Keratinocyte (primary cell): ENCODE results near the gene ATAD2B. TPM values are rescaled to one million over a fixed set of nuclear protein-coding genes. Genes with fewer than 3 reads are reported as not detected.

ENCODE experiments used
- DNase-seq: peaks from one replicate; pipeline ENCODE4 v3.0.0-alpha.2; 2011; ENCODE audit warnings: low read depth, missing footprints, low spot score
- FAIRE-seq: peaks from 2 replicates; lab custom pipeline; 2011; peaks lifted over from hg19 to GRCh38; lab: Jason Lieb, UNC
- H2AFZ ChIP-seq: 2 replicates; pipeline ENCODE4 v1.6.0; 2012; ENCODE audit warnings: low read length, control low read depth, inconsistent platforms; ENCODE audit not compliant: control insufficient read depth
- H3K27ac ChIP-seq: 2 replicates; pipeline ENCODE4 v1.5.1; 2011; ENCODE audit warnings: low read length; ENCODE audit not compliant: control insufficient read depth, insufficient read depth
- H3K27me3 ChIP-seq: 3 replicates; pipeline ENCODE4 v1.6.0; 2011; ENCODE audit warnings: low read length; ENCODE audit not compliant: control insufficient read depth, insufficient read depth; ENCODE audit errors: extremely low read depth
- H3K36me3 ChIP-seq, 2 experiments: 2 replicates in 1 of 2; 3 replicates in 1 of 2; pipeline ENCODE4 v1.5.1; 2011; ENCODE audit warnings: low read length in 2 of 2, mild to moderate bottlenecking in 1 of 2; ENCODE audit not compliant: control insufficient read depth in 2 of 2, insufficient read depth in 2 of 2; ENCODE audit errors: extremely low read depth in 1 of 2
- H3K4me1 ChIP-seq: 3 replicates; pipeline ENCODE4 v1.5.1; 2011; ENCODE audit warnings: low read length; ENCODE audit not compliant: control insufficient read depth, insufficient read depth; ENCODE audit errors: extremely low read depth
- H3K4me2 ChIP-seq: 3 replicates; pipeline ENCODE4 v1.6.0; 2011; ENCODE audit warnings: low read depth, low read length; ENCODE audit not compliant: control insufficient read depth, insufficient read depth; ENCODE audit errors: extremely low read depth
- H3K4me3 ChIP-seq, 3 experiments: fragments of 200-600 bp in 1 of 3; sonication (generic) in 1 of 3; 2 replicates in 2 of 3; 3 replicates in 1 of 3; pipeline ENCODE4 v1.5.1; 2011 to 2016; ENCODE audit warnings: low read length in 3 of 3, mild to moderate bottlenecking in 3 of 3, control low read depth in 2 of 3, inconsistent platforms in 1 of 3, low read depth in 1 of 3, mixed read lengths in 1 of 3, mixed run types in 1 of 3, moderate library complexity in 1 of 3; ENCODE audit not compliant: control insufficient read depth in 2 of 3, insufficient read depth in 2 of 3; ENCODE audit errors: extremely low read depth in 1 of 3
- H3K79me2 ChIP-seq: 2 replicates; pipeline ENCODE4 v1.6.0; 2012; ENCODE audit warnings: low read length; ENCODE audit not compliant: control insufficient read depth, insufficient read depth
- H3K9ac ChIP-seq: 3 replicates; pipeline ENCODE4 v1.6.0; 2011; ENCODE audit warnings: low read length; ENCODE audit not compliant: control insufficient read depth, insufficient read depth; ENCODE audit errors: extremely low read depth
- H3K9me1 ChIP-seq: 3 replicates; pipeline ENCODE4 v1.6.0; 2011; ENCODE audit warnings: low read length; ENCODE audit not compliant: control insufficient read depth, insufficient read depth; ENCODE audit errors: extremely low read depth
- H3K9me3 ChIP-seq: 2 replicates; pipeline ENCODE4 v1.5.1; 2012; ENCODE audit warnings: low read depth, low read length; ENCODE audit not compliant: control insufficient read depth
- H4K20me1 ChIP-seq: 3 replicates; pipeline ENCODE4 v1.6.0; 2011; ENCODE audit warnings: low read length; ENCODE audit not compliant: control insufficient read depth, insufficient read depth; ENCODE audit errors: extremely low read depth
- CTCF ChIP-seq, 3 experiments: IDR thresholded peaks in 1 of 3; conservative IDR thresholded peaks in 1 of 3; optimal IDR thresholded peaks in 1 of 3; 2 replicates in 2 of 3; 3 replicates in 1 of 3; pipeline versions ENCODE3 to v1.5.1; 2011; ENCODE audit warnings: low read length in 3 of 3, mild to moderate bottlenecking in 3 of 3, moderate library complexity in 2 of 3, control low read depth in 1 of 3, inconsistent platforms in 1 of 3; ENCODE audit not compliant: insufficient read depth in 2 of 3; ENCODE audit errors: extremely low read depth in 1 of 3
- EZH2 ChIP-seq: IDR thresholded peaks from one replicate; pipeline ENCODE4 v1.6.1; 2012; ENCODE audit warnings: inconsistent platforms, mild to moderate bottlenecking, low read length, moderate library complexity
- dilution Hi-C: fragments of 300-500 bp; cut with MboI; formaldehyde crosslinking; loops from one replicate; pipeline ENCODE4 v1.7.0; 2020; ENCODE audit warnings: low sequenced_read_pairs; ENCODE audit not compliant: extremely low pct_ligation_motif_present
- polyA plus RNA-seq, 5 experiments: library from polyadenylated mRNA; depleted of rRNA in 3 of 5; stranded (reverse) in 3 of 5; stranded (forward) in 1 of 5; unstranded in 1 of 5; fragments of >200 nt; gene quantifications; 1 replicate in 1 of 5; 2 replicates in 3 of 5; 3 replicates in 1 of 5; pipeline versions ENCODE4 v1.2.1 to v1.2.3, GENCODE V29; 2011 to 2012; ENCODE audit warnings: missing spikeins in 2 of 5, low read depth in 1 of 5, low replicate concordance in 1 of 5

ATAD2B gene
- polyA plus RNA-seq, 1 donor (not counting 4 experiments of a cell fraction or from before 2014, with no cell fraction given), result 4.4 TPM

GRCh38 chr2:23924589-23925359, 2.1 kb downstream of the ATAD2B start:
- Histone ChIP-seq H2AFZ (no peak overlapping the region), H3K4me2 (peak overlapping the region; percentile 89), H3K79me2 (peaks cover 73% of the 10 kb centered on the region), H3K9ac (no peak overlapping the region), H3K9me3 (no peaks in the 10 kb centered on the region), H3K27ac (no peak overlapping the region), H3K36me3 (no peaks in the 10 kb centered on the region), H3K9me1 (no peaks in the 10 kb centered on the region), H4K20me1 (no peaks in the 10 kb centered on the region), H3K27me3 (no peaks in the 10 kb centered on the region), H3K4me1 (peaks cover 13% of the 10 kb centered on the region), H3K4me3 (peak overlapping the region; percentile 5 to 97 (median 97))
- dilution Hi-C loops, result no loop called here
- DNase-seq (no peak), FAIRE-seq (no peak)
- TF ChIP-seq EZH2, result no peak
- TF ChIP-seq CTCF (optimal IDR thresholded peaks at IDR 0.05 in 1 of 3, IDR thresholded peaks at IDR 0.05 in 1 of 3, conservative IDR thresholded peaks at IDR 0.05 in 1 of 3; ENCODE audit: extremely low read depth in 1 of 3, insufficient read depth in 2 of 3, low read length in 3 of 3), result no peak

- TF ChIP-seq CTCF (optimal IDR thresholded peaks at IDR 0.05 in 1 of 3, IDR thresholded peaks at IDR 0.05 in 1 of 3, conservative IDR thresholded peaks at IDR 0.05 in 1 of 3; ENCODE audit: extremely low read depth in 1 of 3, insufficient read depth in 2 of 3, low read length in 3 of 3) (no peak), EZH2 (no peak)
- Histone ChIP-seq H2AFZ (no peak overlapping the region), H3K9me3 (no peaks in the 10 kb centered on the region), H3K4me3 (no peak overlapping the region), H4K20me1 (no peaks in the 10 kb centered on the region), H3K4me1 (peaks cover 5% of the 10 kb centered on the region), H3K27ac (no peak overlapping the region), H3K9me1 (no peaks in the 10 kb centered on the region), H3K9ac (no peak overlapping the region), H3K4me2 (no peak overlapping the region), H3K27me3 (no peaks in the 10 kb centered on the region), H3K36me3 (no peaks in the 10 kb centered on the region), H3K79me2 (peaks cover 80% of the 10 kb centered on the region)
- DNase-seq (no peak), FAIRE-seq (no peak)
- dilution Hi-C loops, result no loop called here
These were observed 8.0 kb downstream of the ATAD2B start for GRCh38 chr2:23918837-23919489.
